IPS DF 4.7 (cell line): Measurements from ENCODE around the gene BCL3.
A peak's percentile ranks its signal among the peaks of the same experiment; 100 is the strongest.

Experiments
- DNase-seq: peaks from one replicate; pipeline ENCODE4 v3.0.0-alpha.2; 2013; ENCODE audit warnings: low spot score; ENCODE audit errors: extremely low read depth

The BCL3 gene

GRCh38 chr19:44788971-44789370 is 40.5 kb downstream of the BCL3 start:
- DNase-seq, result no peak

- no peak for DNase-seq
Measured at GRCh38 chr19:44789943-44790483, 41.5 kb downstream of the BCL3 start.

DNA sequence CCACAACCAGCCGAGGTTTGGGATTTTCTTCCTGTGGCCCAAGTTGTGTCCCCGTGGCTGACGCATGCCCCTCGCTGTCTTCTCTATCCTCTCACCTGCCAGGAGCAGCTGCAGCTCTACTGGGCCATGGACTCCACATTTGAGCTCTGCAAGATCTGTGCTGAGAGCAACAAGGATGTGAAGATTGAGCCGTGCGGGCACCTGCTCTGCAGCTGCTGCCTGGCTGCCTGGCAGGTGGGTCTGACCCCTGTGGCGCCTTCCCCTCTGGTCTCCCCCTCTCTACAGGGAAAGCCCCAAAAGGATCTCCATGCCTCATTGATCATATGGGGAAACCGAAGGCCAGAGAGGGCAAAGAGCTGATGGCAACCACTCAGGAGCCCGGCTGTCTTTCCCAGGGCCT is 43.8 kb downstream of the BCL3 start:
- DNase-seq, result no peak

GRCh38 chr19:44794610-44795009 is 46.1 kb downstream of the BCL3 start:
- no peak for DNase-seq

- no peak for DNase-seq
Measured at GRCh38 chr19:44795398-44795987, 47.0 kb downstream of the BCL3 start.

- DNase-seq, result no peak
Measured at GRCh38 chr19:44796701-44797115, 48.2 kb downstream of the BCL3 start.

GRCh38 chr19:44799627-44800346 is 51.3 kb downstream of the BCL3 start:
- no peak for DNase-seq

- DNase-seq, result no peak
Measured at GRCh38 chr19:44800461-44800860, 52.0 kb downstream of the BCL3 start.

DNA sequence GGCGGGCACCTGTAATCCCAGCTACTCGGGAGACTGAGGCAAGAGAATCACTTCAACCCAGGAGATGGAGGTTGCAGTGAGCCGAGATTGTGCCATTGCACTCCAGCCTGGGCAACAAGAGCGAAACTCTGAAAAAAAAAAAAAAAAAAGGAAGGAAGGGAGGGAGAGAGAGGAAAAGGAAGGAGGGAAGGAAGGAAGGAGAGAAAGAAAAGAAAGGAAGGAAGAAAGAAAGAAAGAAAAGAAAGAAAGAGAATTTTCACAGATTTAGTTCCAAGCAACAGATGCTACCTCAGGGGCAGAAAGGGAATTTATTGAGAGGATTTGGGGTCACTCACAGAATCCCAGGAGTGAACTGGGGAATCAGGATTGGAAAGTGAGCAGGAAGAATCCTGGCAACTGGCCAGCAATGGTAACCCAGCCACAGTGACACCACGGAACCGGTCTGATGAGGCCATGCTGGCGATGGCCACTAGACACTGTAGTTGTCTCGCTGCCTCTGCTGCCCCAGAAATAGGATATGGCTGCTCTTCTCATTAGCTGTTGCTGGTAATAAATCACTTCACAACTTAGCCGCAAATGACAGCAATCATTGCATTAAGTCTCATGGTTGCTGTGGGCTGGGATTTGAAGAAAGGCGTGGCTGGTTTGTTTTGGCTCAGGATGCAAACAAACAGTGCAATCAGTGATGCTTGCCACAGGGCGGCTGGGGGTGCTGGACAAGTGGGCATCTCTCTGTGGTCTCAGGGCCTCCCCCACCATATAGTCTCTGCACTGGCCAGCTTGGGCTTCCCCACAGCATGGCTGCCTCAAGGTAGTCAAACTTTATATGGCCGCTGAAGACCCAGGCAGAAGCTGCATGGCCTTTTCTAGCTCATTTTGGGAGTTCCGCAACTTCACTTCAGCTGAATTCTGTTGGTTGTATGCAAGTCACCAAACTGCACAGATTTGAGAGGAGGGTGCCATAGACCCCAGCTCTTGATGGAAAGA is 55.2 kb downstream of the BCL3 start:
- DNase-seq, result no peak

GRCh38 chr19:44806291-44806690 is 57.8 kb downstream of the BCL3 start:
- no peak for DNase-seq

GRCh38 chr19:44807162-44807561 is 58.7 kb downstream of the BCL3 start:
- DNase-seq, result no peak

DNA sequence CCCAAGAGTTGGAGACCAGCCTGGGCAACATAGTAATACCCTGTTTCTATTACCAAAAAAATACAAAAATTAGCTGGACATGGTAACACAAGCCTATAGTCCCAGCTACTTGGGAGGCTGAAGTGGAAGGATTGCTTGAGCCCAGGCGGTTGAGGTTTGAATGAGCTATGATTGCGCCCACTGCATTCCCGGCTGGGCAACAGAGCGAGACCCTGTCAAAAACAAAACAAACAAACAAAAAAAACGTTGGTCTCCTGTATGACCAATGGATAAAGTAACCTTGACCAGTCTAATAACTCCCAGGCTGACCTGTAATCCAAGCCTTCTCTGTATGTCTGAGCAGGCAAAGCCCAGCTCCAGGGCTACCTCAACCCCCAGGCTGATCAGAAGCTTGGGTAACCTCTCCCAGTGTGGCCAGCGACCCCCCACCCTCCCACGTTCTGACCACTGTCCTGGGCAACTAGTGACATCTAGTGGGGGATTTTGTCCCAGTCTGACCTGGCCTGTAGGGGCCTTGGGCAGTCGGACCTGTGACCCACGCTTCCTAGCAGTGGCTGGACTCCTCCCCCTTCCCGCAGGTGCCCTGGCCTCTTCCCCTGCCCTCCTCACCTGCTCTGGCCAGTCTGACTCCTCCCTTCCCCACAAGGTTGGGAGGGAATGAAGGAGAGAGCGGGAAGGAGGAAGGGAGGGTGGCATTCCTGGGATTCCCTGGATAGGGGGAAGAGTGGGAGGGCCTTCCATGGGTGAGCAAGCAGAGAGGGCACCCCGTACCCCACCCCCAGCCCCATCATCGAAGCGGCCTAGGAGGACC is 59.3 kb downstream of the BCL3 start:
- peak; percentile 90 for DNase-seq

- DNase-seq, result no peak
Measured at GRCh38 chr19:44808463-44809371, 60.2 kb downstream of the BCL3 start, which contains the start of gene BCAM. BCAM (plus strand) TSS chr19:44809103; CDS start chr19:44809125, 22 bp downstream.
